Measurements from ENCODE around the gene SYT2. TPM values are rescaled to one million over a fixed set of nuclear protein-coding genes. Genes with fewer than 3 reads are reported as not detected.
"Not testable (repeated sequence)": the region's sequence is repeated elsewhere in the genome, so short reads cannot be mapped to it uniquely, and the experiment has no call there.

Gene SYT2
- total RNA-seq, 1 donor from 2014 or later = not detected

DNA sequence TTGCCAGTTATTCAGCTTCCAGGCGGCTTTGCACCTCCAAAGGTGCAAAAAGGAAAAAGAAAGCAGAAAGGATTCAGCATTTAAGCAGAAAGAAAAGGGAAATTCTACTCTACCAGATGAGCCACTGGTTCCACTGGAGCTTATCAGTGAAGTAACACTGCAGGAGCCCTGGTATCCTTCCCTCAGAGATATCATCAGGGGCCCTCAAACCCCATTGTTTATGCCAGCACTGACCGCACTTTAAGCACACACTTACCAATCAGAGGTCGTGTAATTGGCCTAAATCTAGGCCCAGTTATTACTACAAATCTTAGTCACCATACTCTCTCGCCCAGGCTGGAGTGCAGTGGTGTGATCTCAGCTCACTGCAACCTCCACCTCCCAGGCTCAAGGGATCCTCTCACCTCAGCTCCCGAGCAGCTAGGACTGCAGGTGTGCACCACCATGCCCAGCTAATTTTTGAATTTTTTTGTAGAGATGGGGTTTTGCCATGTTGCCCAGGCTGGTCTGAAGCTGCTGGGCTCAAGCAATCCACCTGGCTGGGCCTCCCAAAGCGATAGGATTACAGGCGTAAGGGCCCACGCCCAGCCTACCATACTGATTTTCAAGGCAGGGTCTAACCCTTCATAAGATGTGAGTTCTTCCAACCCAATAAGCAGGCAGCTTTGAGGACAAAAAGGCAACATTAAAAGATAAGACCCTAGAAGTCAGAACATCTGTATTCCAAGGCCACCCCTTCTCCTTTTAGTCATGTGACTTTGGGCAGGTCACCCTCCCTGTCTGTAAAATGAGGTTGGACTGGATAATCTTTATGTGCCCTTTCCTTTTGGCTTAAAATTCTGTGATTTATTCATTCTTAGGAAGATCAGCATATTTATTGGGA lies 125.3 kb downstream of the SYT2 start:
- H3K9me3 Mint-ChIP-seq = no peaks in the 10 kb centered on the region
- DNase-seq (ENCODE audit: low spot score) = no peak
- no peak overlapping the region for H3K4me3 Mint-ChIP-seq
- intact Hi-C loops (cut with micrococcal nuclease) = no loop called here
- H3K27ac Mint-ChIP-seq = no peak overlapping the region
- H3K36me3 Mint-ChIP-seq (ENCODE audit: low read depth) = peaks cover 2% of the 10 kb centered on the region
- H3K27me3 Mint-ChIP-seq (ENCODE audit: insufficient read depth) = peaks cover 1% of the 10 kb centered on the region
- H3K4me1 Mint-ChIP-seq (ENCODE audit: low read depth) = peaks cover 9% of the 10 kb centered on the region

DNA sequence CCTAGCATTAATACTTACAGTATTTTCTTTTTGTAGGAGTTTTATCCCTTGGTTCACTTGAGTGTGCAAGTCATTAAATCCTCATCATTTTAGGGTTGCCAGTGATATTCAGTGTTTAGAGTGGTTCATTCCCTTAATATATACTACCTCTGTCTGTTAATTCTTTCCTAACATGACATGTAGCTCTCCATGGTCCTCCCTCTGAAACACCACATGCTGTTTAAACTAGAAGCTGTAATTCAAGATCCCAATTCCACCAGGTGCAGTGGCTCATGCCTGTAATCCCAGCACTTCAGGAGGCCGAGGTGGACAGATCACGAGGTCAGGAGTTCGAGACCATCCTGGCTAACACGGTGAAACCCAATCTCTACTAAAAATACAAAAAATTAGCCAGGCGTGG lies 127.9 kb downstream of the SYT2 start:
- H3K9me3 Mint-ChIP-seq; H3K4me3 Mint-ChIP-seq; H3K27ac Mint-ChIP-seq; H3K4me1 Mint-ChIP-seq (ENCODE audit: low read depth); H3K36me3 Mint-ChIP-seq (ENCODE audit: low read depth); H3K27me3 Mint-ChIP-seq (ENCODE audit: insufficient read depth); intact Hi-C loops (cut with micrococcal nuclease); DNase-seq (ENCODE audit: low spot score): not testable (repeated sequence)

DNA sequence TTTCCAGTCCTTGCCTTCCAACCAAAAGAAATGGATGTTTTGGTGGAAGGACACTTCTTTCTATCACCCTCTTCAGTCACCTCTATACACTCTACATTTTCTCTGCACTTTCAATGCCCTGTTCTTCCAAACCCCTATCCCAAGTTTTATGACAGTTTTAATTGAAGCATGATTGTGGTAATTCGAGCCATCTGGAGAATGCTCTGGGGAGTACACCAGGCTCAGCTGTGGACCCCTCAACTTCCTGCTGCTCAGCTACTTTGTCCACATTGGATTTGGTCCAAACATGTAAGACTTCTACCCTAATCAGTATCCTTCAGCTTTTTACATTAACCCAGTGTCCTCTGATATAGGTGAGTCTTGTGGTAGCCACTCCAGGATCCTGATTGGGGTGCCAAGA lies 129.6 kb downstream of the SYT2 start:
- intact Hi-C loops (cut with micrococcal nuclease) = no loop called here
- H3K27ac Mint-ChIP-seq = no peak overlapping the region
- H3K4me1 Mint-ChIP-seq (ENCODE audit: low read depth) = no peaks in the 10 kb centered on the region
- DNase-seq (ENCODE audit: low spot score) = no peak
- peaks cover 2% of the 10 kb centered on the region for H3K36me3 Mint-ChIP-seq (ENCODE audit: low read depth)
- no peak overlapping the region for H3K4me3 Mint-ChIP-seq
- H3K27me3 Mint-ChIP-seq (ENCODE audit: insufficient read depth) = no peaks in the 10 kb centered on the region
- H3K9me3 Mint-ChIP-seq = no peaks in the 10 kb centered on the region

DNA sequence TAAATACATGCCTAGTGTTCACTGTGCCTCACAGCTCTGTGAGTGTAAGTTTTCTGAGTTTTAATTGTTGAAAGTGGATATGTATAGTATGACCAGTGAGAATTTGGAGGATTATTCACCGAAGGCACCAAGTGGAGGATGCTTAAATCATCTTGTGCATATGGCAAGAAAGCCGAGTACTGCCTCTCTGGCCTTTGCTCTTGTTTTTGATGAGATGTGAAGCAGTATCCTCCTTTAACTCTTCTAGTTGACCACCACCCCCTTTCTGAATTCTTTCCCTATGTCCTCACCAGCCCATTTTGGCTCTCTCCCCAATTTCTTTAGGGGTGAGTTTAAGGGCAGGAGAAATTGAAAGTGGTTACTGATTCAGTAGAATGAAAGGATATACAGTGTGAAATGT lies 130.4 kb downstream of the SYT2 start:
- Mint-ChIP-seq H3K36me3 (ENCODE audit: low read depth) (peaks cover 2% of the 10 kb centered on the region), H3K9me3 (no peaks in the 10 kb centered on the region), H3K4me3 (no peak overlapping the region), H3K4me1 (ENCODE audit: low read depth) (no peaks in the 10 kb centered on the region), H3K27ac (no peak overlapping the region), H3K27me3 (ENCODE audit: insufficient read depth) (no peaks in the 10 kb centered on the region)
- intact Hi-C loops (cut with micrococcal nuclease) = no loop called here
- no peak for DNase-seq (ENCODE audit: low spot score)

DNA sequence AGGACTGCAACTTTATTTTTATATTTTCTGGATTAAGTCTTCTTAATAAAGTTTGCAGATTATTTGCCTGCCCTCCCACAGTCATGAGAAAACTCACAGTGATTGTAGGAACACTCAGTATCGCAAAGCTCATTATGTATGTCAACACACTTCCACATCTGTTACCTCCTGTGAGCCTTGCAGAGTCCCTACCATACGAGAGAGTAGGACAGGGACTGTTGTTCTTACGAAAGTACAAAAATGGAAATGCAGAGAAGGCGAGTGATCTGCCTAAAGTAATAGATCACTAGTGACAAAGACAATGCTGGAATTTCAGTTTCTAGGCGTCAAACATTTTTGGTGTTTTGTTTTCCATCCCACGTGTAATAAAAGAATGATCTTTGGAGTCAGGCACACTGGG lies 131.7 kb downstream of the SYT2 start:
- Mint-ChIP-seq H3K27me3 (ENCODE audit: insufficient read depth) (no peaks in the 10 kb centered on the region), H3K27ac (no peak overlapping the region), H3K36me3 (ENCODE audit: low read depth) (peaks cover 2% of the 10 kb centered on the region), H3K4me3 (no peak overlapping the region), H3K9me3 (no peaks in the 10 kb centered on the region), H3K4me1 (ENCODE audit: low read depth) (no peaks in the 10 kb centered on the region)
- intact Hi-C loops (cut with micrococcal nuclease) = no loop called here
- no peak for DNase-seq (ENCODE audit: low spot score)

DNA sequence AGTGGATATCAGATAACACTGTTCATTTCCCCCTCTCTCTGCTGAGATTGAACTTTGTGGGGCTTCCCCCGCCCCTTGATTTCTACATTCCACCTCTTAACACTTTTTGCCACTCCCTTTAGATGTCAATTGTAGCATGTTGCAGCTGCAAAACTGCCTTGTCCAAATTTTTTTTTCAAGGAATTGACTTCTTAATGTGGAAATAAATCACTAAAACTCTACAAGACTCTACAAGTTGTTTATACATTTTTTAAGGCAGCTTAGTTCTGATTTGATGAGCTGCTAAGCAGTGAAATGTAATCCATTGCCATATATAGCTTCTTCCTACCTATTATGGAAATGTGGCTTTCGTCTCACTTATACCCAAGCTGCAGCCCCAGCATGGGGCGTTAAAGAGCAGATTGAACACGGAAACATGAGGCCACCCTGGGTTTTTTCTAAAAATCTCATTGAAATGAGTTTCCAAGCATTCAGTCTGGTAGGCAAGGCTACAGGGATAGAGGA lies 132.2 kb downstream of the SYT2 start:
- Mint-ChIP-seq H3K9me3 (no peaks in the 10 kb centered on the region), H3K27me3 (ENCODE audit: insufficient read depth) (no peaks in the 10 kb centered on the region), H3K4me3 (no peak overlapping the region), H3K4me1 (ENCODE audit: low read depth) (no peaks in the 10 kb centered on the region), H3K36me3 (ENCODE audit: low read depth) (peaks cover 2% of the 10 kb centered on the region), H3K27ac (no peak overlapping the region)
- no peak for DNase-seq (ENCODE audit: low spot score)
- intact Hi-C loops (cut with micrococcal nuclease) = no loop called here

DNA sequence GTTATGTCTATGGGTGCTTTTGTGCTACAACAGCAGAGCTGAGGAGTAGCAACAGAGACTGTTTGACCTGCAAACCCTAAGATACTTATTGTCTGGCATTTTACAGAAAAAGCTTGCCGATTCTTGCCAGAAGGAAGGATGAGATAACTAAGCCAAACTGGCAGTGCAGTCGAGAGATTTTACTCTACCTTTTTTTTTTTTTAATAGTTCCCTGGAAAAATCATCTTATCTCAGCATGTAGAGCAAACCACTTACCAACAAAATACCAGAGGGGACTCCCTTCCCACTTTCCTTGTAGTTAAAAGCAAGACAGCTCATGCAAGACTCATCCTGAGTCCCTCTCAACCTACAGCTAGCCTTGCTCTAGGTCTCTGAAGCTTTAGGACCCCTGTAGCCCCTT lies 132.9 kb downstream of the SYT2 start:
- H3K27me3 Mint-ChIP-seq (ENCODE audit: insufficient read depth) = no peaks in the 10 kb centered on the region
- no peaks in the 10 kb centered on the region for H3K4me1 Mint-ChIP-seq (ENCODE audit: low read depth)
- no peaks in the 10 kb centered on the region for H3K9me3 Mint-ChIP-seq
- peaks cover 2% of the 10 kb centered on the region for H3K36me3 Mint-ChIP-seq (ENCODE audit: low read depth)
- no peak overlapping the region for H3K27ac Mint-ChIP-seq
- DNase-seq (ENCODE audit: low spot score) = no peak
- H3K4me3 Mint-ChIP-seq = no peak overlapping the region
- intact Hi-C loops (cut with micrococcal nuclease) = no loop called here

DNA sequence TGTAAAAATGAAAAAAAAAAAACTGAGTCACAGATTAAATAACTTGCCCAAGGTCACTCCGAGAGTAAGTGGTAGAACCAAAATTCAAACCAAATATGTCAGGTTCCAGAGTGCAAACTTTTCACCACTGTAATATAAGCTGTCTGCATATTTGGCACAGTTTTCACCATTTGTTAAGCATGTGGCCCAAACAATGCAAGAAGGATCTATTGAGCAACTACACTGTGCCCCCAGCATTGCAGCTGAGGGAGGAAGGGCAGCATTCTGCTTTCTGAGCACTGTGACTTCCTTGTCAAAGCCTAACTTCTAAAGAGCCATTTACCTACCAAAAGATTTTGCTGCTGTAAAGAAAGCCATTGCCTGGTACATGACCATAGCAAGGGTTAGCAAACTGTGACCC lies 133.4 kb downstream of the SYT2 start:
- DNase-seq (ENCODE audit: low spot score) = no peak
- Mint-ChIP-seq H3K9me3 (no peaks in the 10 kb centered on the region), H3K27me3 (ENCODE audit: insufficient read depth) (no peaks in the 10 kb centered on the region), H3K27ac (no peak overlapping the region), H3K36me3 (ENCODE audit: low read depth) (peaks cover 2% of the 10 kb centered on the region), H3K4me1 (ENCODE audit: low read depth) (no peaks in the 10 kb centered on the region), H3K4me3 (no peak overlapping the region)
- intact Hi-C loops (cut with micrococcal nuclease) = no loop called here

DNA sequence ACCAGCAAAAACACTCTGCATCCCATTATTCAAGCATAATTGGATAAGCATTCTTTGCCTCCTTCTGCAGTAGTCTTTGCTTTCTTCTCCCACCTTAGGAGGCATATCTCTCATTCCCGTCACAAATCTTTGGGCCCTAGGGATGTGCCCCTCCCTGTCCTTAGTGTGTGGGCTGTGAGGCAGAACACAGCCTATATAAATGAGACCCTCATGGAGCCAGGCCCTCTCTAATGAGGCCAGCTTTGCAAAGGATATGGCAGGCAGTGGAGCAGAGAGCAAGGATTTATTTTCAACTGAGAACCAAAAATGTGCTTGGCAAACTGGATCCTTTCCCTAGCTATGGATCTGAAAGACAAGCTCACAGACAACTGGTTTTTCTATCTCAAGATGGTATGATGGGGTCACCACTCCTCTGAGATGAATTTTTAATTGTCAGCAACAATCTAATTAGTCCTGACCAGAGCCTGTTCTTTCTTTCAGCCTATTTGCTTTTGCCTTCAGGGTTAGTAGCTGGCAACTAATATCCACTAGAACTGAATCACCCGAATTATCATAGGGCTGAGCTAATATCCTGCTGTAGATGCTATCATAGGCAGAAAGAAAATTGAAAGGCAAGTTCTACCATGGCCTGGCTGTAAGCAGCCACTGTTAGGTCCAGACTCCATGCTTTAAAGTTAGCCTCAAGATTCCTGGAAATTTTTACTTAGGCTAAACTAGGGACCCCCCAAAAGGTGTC lies 134.2 kb downstream of the SYT2 start:
- no peaks in the 10 kb centered on the region for H3K4me1 Mint-ChIP-seq (ENCODE audit: low read depth)
- H3K9me3 Mint-ChIP-seq = no peaks in the 10 kb centered on the region
- H3K4me3 Mint-ChIP-seq = no peak overlapping the region
- H3K27ac Mint-ChIP-seq = no peak overlapping the region
- DNase-seq (ENCODE audit: low spot score) = no peak
- no peaks in the 10 kb centered on the region for H3K27me3 Mint-ChIP-seq (ENCODE audit: insufficient read depth)
- intact Hi-C loops (cut with micrococcal nuclease) = no loop called here
- H3K36me3 Mint-ChIP-seq (ENCODE audit: low read depth) = peaks cover 2% of the 10 kb centered on the region

DNA sequence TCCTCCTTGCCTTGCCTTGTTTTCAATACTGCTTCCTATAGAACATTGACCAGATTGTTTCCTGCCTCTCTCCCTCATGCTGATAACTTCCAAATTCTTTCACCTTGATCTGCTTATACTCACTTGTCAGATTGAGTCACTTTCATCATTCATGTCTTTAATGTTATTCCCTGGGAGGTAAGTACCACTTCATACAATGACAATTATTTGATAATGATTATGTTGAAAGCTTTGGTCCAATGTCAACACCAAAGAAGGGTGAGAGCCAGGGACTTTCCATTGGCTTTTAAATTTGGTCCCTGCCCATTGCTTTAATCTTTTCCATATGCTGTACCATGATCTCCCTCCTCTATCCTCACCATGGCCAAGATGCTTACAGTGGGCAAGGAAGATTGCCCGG lies 137.4 kb downstream of the SYT2 start:
- Mint-ChIP-seq H3K4me3 (no peak overlapping the region), H3K27ac (no peak overlapping the region)
- intact Hi-C loops (cut with micrococcal nuclease) = loop anchor here (5.0 kb wide), 1 partner anchor 71 kb away; no protein-coding TSS in a partner anchor

DNA sequence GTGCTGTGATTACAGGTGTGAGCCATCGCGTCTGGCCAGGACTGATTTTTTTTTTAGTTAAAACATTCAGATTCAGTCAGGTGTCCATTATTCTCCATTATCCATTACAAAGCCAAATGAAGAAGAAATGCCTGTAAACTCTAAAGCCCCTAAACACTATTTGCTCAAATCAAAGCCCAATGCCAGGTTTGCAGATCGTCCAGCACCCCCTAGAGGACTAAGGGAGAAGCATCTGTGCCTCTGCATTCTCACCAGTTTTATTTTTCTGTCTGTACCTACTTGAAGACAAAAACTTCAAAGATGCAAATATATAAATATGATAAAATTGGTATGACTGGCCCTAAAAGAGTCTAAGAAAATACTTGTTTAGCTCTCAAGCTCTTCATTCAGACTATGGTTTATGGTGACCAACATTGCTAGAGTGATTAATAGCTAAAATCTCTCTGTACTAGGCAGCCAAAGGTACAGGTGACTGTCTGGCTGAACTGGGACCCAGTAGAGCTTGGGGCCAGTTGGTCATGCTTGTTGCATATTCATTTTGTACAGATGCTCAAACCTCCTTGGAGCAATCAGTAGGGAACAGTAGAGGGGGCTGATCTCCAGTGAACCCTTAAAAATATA lies 138.4 kb downstream of the SYT2 start:
- Mint-ChIP-seq H3K9me3 (no peaks in the 10 kb centered on the region), H3K36me3 (ENCODE audit: low read depth) (peaks cover 5% of the 10 kb centered on the region), H3K27me3 (ENCODE audit: insufficient read depth) (no peaks in the 10 kb centered on the region), H3K4me3 (no peak overlapping the region), H3K27ac (no peak overlapping the region), H3K4me1 (ENCODE audit: low read depth) (peaks cover 6% of the 10 kb centered on the region)
- DNase-seq (ENCODE audit: low spot score) = no peak
- intact Hi-C loops (cut with micrococcal nuclease) = loop anchor here (1.0 to 5.0 kb wide), 4 partner anchors 53 to 229 kb away; no protein-coding TSS in a partner anchor

More for the DNA sequence above, 137.4 kb downstream of the SYT2 start:
- H3K9me3 Mint-ChIP-seq = no peaks in the 10 kb centered on the region
- H3K27me3 Mint-ChIP-seq (ENCODE audit: insufficient read depth) = no peaks in the 10 kb centered on the region
- H3K36me3 Mint-ChIP-seq (ENCODE audit: low read depth) = peaks cover 5% of the 10 kb centered on the region
- H3K4me1 Mint-ChIP-seq (ENCODE audit: low read depth) = no peaks in the 10 kb centered on the region
- DNase-seq (ENCODE audit: low spot score) = no peak

DNA sequence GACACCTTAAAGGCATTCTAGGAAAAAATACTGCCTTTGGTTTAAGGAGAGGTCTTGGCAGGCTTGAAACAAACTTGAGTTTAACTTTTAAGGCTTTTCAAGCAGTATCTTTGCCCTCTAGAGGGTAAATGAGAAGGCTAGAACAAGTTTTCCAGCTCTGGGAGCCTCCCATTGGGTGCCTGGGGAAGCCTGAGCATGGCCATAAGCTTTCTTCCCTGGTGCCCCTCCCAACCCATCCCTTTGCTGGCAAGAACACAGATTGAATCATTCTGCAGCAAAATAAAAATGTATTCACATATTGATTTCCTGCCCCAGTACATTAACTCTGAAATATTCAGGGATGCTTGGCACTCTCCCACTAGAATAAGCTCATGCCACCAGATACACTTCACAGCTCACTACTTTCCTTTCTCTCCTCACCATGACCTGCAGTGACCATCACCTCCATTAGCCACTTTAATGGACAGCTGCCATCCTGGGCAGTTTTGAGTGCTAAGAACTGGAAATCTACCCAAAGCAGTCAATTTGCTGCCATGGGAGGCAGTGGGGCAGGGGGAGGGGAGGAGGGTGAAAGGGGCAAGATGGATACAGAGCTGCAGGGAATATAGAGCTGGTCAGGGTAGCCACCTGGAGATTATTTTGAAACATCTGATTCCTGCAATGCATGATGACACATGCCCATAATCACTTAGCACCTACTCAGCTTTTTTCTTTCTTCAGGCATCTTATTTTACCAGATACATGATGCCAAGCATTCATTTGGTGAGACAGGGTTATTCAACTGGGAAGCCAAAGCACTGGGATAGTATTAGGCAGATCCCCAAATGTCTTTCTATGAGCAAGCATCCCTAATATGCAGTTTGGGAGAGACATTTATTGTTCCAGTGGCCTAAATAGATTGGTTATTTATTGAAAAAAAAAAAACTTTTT lies 140.6 kb downstream of the SYT2 start:
- intact Hi-C loops (cut with micrococcal nuclease) = loop anchor here (2.0 to 5.0 kb wide), 3 partner anchors 55 to 227 kb away; no protein-coding TSS in a partner anchor
- H3K4me3 Mint-ChIP-seq = no peak overlapping the region

More for the DNA sequence above, 140.6 kb downstream of the SYT2 start:
- H3K27me3 Mint-ChIP-seq (ENCODE audit: insufficient read depth) = no peaks in the 10 kb centered on the region
- no peak overlapping the region for H3K27ac Mint-ChIP-seq
- H3K9me3 Mint-ChIP-seq = no peaks in the 10 kb centered on the region
- peaks cover 18% of the 10 kb centered on the region for H3K4me1 Mint-ChIP-seq (ENCODE audit: low read depth)
- DNase-seq (ENCODE audit: low spot score) = no peak
- H3K36me3 Mint-ChIP-seq (ENCODE audit: low read depth) = peaks cover 6% of the 10 kb centered on the region
